CD4-positive, alpha-beta T cell treated with Interleukin-10 for 1 hour (primary cell): ENCODE results near the gene HOXA6.

Experiments used
- DNase-seq: peaks from one replicate; pipeline ENCODE4 v3.0.0-alpha.2; 2020

The HOXA6 gene

DNA sequence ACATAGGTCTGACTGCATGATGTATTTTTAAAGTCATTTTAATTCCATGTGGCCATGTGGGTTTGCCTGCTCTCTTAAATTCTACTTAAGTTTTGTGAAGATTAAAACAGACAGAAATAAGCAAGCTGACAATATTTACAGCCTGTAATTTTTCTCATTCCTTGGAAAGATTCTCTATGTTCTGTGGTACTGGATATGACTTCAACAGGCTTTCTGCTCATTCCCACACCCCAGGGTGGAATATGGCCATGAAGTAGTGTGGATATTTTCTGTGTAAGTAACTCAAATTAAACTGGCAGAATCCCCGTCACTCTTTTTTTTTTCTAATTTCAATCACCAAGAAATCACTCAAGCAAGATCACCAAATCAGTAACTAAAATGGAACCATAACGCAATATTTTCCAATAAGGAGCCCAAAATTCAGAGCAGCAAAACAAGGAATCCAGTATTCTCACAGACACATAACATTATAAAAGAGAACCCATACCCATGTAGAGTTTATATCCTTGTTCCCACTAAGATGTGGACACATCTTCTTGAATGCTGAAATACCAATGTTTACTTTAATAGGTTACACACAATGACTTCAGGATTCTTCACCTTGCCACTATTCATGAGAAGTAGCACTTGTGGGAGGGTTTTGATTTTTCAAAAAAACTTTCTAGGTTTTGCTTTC lies 9.8 kb downstream of the HOXA6 start:
- no peak for DNase-seq

DNA sequence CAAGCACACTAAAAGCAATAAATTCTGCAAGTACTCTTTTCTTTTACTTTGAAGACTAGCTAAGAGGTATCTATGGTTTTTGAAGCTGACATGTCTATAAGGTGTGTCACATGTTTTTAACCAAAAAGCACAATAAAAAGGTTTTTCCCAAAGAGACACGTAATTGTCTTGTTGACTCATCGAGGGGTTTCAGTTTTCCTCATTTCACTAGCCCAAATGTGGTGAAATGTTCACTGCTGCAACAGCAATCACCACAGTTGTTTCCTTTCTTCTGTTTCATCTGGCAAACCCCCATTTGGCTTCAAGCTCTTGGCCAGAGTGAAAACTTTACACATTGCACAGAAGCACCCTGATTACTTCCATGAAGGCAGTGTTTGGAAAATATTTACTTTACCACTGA lies 13.2 kb downstream of the HOXA6 start:
- no peak for DNase-seq

DNA sequence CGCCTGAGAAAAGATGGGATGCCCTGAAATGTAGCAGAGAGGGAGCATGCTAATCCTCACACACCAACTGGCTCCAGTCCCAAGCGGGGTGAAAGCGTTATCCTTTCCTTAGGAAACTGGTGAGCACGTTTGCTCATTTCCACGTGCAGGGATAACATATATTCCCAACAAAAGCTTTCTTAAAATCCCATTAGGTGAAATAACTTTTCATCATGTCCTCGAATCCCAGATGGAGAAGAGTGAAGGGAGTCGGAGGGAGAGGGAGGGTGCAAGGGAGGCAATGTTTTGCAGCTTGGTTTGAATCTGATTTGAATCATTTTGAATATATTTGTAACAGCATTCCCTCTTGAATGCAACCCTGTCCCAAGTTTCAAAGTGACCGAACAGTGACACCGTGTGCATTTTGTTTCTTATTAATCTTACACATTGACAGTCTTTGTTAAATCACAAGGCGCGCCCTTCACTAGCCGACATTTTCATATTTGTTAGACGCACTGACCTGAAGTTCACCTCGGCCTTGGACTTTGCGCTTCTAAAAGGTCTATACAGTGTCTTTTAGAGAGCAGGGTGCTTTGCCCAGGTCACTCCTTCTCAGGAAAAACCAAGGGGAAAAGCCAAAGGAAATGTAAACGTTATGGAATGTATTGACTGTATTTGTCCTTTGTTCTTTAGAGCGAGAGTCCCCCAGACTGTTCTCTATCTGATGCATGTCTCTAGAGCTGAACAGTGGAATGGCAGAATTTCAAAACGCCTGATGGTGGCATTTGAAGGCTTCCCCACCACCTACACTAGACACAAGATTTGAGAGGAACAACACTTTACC lies 14.0 kb downstream of the HOXA6 start:
- no peak for DNase-seq

DNA sequence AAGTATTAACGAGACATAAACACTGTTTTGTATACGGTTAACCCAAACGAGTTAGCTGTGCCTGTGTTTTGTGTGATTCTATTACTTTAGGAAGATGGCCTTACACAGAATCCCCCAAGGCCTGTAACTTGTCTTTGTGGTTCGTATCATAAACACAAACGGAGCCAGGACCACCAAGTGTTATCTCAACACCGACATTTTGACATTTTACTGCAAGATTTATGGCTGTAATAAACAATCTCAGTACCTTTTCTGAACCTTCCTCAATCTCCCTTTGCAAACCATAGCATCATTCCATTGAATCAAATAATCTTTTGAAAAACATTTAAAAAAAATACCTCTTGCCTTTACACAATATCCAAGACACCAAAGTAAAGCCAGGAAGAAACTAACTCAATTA lies 14.6 kb downstream of the HOXA6 start:
- DNase-seq: no peak

DNA sequence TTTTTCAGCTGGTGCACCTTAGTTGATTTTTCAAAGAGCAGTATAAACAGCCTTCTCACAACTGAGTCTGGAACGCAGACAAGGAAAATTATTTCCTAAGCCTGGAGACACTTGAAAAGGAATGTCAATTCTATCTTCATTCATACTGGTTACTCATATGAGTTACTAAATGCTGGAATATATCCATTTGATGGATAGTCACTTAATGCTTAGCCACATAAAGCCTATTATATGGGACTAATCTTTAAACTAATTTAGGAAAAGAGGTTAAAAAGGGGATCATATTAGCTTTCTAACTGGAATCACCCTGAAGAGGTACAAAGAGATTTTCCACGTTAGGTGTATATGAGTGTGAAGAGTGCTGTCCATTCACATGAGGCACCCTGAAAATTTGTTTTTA lies 15.4 kb downstream of the HOXA6 start:
- DNase-seq: no peak

DNA sequence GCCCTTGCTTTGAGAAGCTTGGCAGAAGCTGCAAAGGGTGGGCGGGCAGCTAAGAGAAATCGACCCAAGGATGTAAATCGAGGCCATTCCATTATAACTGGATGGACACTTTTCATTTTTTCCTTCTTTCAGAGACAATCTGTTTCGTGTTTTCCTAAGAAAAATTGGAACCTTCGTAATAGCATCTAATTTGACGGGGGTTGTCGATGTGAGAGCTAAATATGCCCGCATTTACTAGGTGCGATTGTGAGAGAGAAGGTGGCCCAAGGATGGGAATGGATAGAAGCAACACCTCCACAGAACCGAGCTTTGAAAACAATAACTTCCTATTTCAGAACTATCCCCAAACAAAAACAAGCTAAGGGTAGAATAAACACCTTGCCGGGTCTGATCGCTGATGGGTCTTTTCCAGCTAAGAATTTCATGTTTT lies 16.2 kb downstream of the HOXA6 start:
- no peak for DNase-seq

DNA sequence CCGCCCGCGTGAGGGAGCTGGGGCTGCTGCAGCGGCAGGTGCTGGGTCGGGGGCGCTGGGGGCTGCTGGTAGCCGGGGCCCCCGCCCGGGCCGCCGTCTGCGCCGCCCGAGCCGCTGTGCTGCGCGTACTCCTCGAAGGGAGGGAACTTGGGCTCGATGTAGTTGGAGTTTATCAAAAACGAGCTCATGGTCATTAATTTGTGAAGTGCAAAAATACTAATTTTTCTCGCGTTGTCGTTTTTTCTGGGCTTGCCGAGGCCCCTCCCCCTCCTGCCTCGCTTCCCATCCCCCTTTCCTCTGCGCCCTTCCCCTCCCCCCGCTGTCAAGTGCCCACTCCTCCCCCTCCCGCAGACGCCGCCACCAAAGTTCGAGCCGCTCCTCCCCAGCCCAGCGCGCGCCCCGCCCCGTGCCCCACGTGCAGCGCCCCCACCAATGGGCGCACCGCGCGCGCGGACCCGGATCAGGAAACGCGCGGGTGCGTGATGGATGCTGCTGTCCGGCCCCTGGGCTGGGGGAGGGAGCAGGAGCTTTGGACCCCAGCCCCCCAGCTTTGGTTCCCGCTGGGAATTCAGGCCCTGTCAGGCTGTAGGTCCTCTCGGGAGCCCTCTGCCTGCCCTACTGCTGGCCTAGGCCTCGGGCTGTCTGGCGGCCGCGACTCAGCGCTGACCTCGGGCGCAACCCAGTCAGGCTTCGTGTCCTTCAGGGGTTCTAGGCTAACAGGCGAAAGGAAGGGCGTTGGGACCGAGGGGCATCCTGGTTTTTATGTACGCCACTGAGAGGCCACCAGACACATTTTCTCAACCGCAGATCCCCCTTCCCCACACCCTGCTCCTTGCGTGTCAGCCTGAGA lies 16.8 kb downstream of the HOXA6 start, which contains the start of gene HOXA4:
HOXA4 (minus strand) TSS at position 218 of the 850 bp plus-strand sequence; CDS start at position 194, 24 bp downstream.
- DNase-seq: peak; percentile 77

DNA sequence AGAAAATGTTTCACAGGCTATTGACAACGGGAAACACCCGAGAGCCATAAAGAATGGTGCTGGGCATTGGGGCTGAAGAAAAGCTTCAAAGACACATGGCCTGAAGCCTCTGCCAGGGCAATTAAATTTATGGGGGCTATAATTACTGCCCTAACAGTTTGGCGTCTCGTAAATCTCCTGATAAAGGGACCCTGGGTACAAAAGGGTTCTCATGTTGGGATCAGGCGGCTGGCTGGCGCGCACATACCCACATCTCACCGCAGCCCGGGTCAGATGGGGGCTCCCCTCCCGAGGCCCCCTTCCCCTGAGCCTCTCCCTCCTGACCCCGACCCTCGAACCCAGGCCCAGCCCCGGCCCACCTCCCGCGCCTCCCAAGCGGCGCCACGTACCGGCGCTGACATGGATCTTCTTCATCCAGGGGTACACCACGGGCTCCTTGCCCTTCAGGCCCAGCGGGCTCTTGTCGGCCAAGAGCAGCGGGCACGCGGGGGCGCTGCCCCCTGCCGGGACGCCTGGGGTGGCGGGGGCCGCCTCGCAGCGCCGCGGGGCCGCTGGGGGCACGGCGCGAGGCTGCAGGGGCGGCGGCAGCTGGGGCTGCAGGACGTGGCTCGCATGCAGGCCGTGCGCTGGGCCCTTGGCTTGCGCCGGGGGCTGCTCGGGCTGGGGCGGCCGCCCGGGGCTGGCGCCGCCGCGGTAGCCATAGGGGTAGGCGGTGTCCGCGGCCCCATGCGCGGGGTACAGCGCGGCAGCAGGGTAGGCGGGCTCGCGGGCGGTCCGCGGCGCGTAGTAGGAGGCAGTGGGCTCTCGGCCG lies 17.6 kb downstream of the HOXA6 start:
- no peak for DNase-seq

DNA sequence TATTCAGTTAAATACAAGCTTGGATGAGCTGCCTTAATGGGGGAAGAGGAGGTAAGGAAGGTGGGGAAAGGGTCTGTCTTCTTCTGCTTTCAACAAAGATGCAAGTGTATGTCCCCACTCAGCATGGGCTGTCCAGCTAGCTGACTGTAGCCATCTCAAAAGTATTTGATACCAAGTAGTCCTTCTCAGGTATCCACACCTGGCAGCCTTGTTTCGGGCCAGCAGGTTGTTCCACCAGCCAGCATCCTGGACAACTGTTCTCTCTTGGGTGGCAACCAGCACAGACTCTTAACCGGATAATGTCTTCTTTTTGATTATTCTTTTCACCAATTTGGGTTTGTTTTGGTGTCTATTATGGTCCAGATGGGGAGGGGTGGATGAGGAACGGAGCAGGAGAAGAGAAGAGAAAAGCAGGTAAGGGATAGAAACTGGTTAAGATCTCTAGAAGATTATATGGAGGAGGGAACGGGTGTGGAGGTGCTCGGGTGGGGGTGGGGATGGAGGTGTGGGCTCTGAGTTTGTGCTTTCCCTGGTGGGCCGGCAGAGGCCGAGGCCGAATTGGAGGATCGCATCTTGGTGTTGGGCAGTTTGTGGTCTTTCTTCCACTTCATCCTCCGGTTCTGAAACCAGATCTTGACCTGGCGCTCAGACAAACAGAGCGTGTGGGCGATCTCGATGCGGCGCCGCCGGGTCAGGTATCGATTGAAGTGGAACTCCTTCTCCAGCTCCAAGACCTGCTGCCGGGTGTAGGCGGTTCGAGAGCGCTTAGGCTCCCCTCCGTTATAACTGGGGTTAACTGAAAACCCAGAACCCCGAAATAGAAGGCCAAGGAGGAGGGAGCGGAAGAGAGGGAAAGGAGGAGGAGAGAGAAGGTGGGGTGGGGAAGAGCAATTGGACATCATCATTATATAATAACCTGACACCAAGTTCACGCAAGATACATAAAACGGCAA lies 18.5 kb downstream of the HOXA6 start:
- DNase-seq: no peak

DNA sequence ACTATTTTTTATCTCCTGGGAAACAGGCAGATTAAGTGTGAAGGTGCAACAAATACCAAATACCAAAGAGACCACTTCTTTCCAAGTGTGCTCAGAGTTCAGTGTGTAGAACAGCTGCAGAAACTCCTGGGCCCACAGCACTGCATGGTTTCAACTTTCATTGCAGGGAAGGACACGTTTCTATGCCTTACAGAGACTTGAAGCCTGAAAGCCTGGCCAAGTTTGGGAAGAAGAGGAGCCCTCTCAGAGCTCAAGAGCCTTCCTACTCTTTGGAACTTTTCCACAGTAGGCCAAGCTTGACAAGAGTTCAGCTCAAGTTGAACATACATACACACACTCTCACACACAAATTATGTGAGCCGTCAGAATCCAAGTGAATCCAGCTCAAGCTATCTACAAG lies 19.5 kb downstream of the HOXA6 start:
- no peak for DNase-seq

DNA sequence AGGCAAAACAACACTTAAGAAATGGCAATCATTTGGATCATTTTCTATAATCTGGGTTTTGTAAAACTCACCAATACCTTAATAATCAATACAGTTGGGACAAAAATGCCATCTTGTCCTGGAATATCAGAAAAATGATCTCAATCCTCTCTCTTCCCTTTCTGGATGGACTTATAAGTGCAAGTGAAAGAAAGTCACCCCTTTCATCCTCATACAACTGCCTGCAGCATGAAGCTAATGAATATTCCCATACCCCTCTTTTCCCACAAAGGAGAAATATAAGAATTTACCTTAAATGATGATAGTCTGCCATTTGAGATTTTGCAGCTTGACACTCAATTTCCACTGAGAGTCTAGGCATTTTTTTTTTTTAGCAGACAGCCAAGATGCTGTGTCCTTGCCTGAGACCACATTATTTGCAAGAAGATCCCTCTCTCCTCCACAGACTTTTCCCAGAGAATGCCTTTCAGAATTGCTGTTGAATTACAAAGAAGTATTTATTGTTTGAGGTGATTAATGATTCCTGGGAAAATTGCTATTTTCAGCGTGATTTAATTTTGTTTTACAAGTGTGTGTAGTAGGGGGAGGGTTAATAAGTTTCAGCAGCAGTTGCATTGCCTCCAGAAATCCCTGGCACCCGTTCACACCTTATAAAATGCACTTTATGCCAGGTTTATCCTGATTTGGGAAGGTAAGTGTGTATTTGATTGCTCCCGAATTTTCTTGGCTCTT lies 20.8 kb downstream of the HOXA6 start:
- no peak for DNase-seq

DNA sequence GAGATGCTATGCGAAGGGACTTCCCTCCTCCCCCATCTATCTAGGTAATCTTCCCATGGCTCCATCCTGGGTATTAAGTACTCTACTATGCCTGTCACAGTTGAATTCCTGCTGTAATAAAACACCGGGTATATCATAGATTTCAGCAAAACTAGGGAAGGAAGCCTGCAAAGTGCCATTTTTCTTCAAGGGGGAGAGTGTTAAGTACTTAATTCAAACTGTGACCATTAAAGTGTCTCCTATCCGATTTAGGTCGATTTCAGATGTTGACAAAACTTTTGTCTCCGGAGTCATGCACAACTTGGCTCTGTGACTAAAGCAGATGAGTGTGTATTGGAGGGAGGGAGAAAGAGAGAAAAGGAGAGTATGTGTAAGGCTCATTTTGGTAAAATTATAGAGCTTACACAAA lies 21.6 kb downstream of the HOXA6 start:
- DNase-seq: no peak

DNA sequence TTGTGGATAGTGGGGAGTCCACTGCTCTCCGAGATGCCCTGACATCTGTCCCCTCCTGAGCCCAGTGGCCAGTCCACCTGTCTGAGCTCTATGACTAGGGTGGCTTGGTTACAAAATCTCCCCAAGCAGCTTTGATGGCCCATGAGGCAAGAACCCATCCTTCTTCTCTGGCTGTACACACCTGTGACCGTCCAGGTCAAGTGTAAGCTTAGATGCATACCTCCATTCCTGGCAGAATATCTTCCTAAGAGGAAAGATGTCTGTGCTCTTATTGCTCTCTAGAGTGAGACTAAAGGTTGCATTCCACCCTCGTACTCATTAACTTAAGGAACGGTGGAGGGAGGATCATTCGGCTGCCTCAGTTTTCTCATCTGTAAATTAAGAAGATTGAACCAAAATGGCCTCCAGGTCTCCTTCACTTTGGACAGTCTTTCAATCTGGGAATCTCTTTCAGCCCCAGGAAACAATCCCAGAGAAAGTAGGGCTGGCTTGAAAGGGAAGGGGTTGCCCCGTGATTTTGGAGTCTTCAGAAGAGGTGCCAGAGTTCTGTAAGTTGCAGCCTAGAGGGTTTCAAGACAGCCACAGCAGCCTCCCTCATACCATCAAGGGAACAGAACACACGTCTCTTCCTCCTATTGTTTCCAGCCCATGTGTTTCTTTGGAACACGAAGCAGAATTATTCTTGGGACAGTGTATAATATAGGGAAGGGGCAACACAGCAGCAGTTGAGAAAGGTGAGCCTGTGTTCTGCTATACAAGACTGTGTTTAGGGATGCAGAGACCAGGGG lies 22.5 kb downstream of the HOXA6 start:
- no peak for DNase-seq

DNA sequence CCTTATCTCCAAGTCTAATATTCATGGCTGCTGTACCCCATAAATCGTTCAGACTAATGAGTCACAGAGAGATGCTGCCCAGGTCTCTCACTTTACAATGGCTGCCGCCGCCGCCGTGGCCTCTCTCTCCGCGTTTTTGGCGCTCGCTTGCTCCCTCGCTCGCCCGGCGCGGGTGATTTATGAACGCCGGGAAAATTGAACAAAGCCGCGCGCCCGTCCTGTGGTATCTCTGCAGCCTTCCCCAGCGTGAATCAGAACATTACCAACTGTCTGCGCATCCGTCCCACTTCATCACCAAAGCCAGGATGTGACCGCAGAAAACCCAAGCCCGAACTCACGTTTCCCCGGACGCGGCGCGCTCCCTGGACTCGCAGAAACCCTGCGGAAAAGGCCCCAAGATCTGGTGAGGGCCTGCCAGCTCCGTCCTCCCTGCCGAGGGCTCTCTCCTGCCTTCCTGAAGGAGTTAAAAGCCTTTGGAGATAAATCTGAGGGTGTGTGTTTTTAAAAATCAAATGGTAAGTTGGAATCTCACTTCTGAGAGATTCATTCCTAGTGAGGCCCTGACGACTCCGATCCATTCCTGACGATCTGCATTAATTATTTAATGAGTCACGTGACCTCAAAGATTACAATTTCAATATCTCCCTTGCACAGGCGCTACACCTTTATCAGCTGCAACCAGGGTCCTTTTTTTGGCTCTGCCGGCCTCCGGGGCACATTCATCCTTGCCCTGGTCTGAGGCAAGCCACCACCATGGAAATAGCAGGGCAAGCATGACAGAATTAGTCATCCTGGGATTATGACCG lies 23.3 kb downstream of the HOXA6 start:
- no peak for DNase-seq

DNA sequence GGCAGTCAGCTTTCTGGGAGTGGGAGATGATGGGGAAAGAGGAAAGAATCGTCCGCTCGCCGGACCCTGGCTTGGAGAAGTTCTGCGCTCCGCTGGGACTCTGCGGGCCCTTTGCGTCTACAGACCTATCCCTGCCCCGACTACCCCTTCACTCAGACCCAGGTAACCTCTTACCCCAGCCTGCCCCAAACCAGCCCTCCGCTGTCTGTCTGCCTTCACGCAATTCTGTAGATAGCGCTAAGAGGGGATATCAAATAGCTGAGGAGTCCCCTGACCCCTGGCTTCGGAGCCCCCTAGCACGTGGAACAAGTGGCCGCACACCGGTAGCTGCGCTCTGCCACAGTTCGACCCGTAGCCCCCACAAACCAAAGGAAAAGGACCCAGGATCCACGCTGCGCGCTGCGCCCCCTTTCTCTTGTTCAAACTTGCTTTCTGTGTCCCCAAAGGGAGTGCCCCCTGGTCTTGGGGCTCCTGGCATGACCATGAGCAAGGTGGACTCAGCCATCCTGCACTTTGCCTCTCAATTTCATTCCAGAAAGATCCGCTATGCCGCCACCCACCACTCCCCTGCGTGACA lies 24.0 kb downstream of the HOXA6 start:
- no peak for DNase-seq

DNA sequence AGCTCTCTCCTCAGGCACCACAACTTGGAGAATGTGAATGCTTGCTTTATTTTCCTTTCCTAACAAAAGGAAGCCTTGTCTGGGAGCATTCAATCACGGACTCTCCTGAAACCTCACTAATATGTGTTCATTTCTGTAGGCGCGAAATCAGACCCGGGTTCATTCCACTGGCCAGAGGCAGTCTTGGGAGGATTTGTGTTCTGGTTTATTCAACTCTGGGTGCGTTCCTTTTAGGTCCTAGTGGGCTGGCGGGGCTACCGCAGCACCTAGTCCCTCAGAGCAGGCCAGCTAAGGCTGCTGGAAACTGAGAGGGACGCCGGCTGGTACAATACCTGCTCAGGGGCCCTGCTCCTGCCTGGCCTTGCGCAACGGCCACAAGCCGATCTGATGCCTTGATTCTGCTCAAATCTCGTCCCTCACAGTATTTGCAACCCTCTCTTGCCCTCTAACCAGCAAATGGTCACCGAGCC lies 24.5 kb downstream of the HOXA6 start:
- no peak for DNase-seq

DNA sequence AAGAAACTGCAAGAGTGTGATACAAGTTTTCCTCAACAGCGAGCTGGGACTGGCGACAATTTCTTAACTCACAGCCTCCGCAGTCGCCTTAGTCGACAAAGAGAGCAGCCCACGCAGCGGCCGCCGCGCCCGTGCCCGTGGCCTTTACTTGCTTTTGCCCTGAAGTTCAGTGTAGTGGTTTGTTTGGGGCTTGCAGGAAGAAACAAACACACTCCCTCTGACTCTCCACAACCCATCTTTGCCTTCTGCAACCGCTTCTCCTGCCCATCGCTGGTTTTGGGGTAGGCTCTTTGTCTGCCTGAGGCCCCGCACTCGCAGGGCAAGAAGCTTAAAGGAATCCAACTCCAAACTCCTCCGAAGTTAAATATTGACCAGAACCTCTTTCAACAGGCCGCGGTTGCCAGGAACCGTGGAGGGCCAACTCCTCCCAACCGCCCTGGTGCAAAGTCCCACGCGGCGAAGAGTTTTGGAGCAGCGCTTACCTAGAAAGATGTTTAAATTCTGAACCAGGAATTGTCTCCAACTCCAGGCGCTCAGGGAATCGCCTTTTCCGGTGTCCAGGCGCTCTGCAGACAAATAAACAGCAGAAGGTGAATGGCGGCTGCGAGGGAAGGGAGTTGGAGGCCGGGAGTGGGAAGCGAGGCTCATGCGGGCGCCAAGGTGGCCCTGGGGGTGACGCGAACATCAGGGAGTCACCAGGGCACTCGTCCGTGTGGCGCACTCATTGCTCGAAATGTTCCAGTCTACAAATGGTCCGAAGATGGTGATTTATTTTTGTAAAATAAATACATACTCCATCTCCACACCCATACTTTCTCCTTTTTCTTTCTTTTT lies 25.3 kb downstream of the HOXA6 start:
- no peak for DNase-seq
